ENCODE results near the gene ADAT3.
A peak's percentile ranks its signal among the peaks of the same experiment; 100 is the strongest.

The ADAT3 gene

GRCh38 chr19:1947651-1948209 is 42.5 kb downstream of the ADAT3 start:
- no peak for DNase-seq (ENCODE audit: low read depth)
- no peak overlapping the region for H3K4me3 ChIP-seq (ENCODE audit: control insufficient read depth, low read depth, low read length)
- TF ChIP-seq, protein P1, sequence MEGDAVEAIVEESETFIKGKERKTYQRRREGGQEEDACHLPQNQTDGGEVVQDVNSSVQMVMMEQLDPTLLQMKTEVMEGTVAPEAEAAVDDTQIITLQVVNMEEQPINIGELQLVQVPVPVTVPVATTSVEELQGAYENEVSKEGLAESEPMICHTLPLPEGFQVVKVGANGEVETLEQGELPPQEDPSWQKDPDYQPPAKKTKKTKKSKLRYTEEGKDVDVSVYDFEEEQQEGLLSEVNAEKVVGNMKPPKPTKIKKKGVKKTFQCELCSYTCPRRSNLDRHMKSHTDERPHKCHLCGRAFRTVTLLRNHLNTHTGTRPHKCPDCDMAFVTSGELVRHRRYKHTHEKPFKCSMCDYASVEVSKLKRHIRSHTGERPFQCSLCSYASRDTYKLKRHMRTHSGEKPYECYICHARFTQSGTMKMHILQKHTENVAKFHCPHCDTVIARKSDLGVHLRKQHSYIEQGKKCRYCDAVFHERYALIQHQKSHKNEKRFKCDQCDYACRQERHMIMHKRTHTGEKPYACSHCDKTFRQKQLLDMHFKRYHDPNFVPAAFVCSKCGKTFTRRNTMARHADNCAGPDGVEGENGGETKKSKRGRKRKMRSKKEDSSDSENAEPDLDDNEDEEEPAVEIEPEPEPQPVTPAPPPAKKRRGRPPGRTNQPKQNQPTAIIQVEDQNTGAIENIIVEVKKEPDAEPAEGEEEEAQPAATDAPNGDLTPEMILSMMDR (conservative IDR thresholded peaks at IDR 0.05; ENCODE audit: control insufficient read depth, insufficient read depth, low read depth, low read length) = no peak

DNA sequence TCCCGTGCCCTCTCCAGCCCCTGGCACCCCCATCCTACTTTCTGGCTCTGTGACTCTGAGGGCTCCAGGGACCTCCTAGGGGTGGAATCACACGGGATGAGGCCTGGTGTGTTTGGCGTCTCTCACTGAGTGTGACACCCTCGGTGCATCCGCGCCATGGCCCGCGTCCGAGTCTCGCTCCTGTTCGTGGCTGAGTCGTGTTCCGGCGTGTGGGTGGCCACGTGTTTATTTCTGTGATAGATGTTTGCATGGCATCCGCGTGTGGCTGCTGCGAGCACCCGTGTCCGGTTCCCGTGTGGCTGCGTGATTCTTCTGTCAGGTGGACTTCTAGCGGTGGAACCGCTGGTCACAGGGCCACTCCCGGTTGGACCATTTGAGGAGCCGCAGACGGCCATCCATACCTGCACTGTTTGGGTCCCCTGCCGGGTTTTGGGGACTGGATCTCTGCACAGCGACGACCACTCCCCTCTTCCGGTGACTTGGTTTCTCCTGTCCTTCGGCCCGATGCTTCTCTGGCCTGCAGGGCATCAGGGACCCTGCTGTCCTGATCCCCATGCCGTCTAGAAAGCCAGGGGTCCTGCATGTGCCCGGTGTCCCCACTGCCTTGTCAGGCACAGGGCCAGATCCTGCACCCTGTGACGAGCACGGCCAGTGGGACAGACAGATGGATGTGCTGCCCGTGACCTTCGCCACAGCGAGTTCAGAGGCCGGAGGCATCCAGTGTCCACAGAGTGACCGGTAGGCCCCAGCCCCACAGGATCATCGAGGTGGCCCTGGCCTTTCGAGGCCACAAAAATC is 44.3 kb downstream of the ADAT3 start:
- TF ChIP-seq, protein P1 (conservative IDR thresholded peaks at IDR 0.05; ENCODE audit: control insufficient read depth, insufficient read depth, low read depth, low read length) = no peak
- DNase-seq (ENCODE audit: low read depth) = no peak
- H3K4me3 ChIP-seq (ENCODE audit: control insufficient read depth, low read depth, low read length) = no peak overlapping the region

GRCh38 chr19:1950640-1951039 is 45.4 kb downstream of the ADAT3 start:
- TF ChIP-seq, protein P1 (conservative IDR thresholded peaks at IDR 0.05; ENCODE audit: control insufficient read depth, insufficient read depth, low read depth, low read length) = no peak
- no peak for DNase-seq (ENCODE audit: low read depth)
- no peak overlapping the region for H3K4me3 ChIP-seq (ENCODE audit: control insufficient read depth, low read depth, low read length)

GRCh38 chr19:1952635-1953034 is 47.4 kb downstream of the ADAT3 start:
- TF ChIP-seq, protein P1 (conservative IDR thresholded peaks at IDR 0.05; ENCODE audit: control insufficient read depth, insufficient read depth, low read depth, low read length) = no peak
- H3K4me3 ChIP-seq (ENCODE audit: control insufficient read depth, low read depth, low read length) = no peak overlapping the region
- peak; percentile 49 for DNase-seq (ENCODE audit: low read depth)

GRCh38 chr19:1953037-1953436 is 47.8 kb downstream of the ADAT3 start:
- H3K4me3 ChIP-seq (ENCODE audit: control insufficient read depth, low read depth, low read length) = no peak overlapping the region
- DNase-seq (ENCODE audit: low read depth) = no peak
- TF ChIP-seq, protein P1 (conservative IDR thresholded peaks at IDR 0.05; ENCODE audit: control insufficient read depth, insufficient read depth, low read depth, low read length) = no peak

DNA sequence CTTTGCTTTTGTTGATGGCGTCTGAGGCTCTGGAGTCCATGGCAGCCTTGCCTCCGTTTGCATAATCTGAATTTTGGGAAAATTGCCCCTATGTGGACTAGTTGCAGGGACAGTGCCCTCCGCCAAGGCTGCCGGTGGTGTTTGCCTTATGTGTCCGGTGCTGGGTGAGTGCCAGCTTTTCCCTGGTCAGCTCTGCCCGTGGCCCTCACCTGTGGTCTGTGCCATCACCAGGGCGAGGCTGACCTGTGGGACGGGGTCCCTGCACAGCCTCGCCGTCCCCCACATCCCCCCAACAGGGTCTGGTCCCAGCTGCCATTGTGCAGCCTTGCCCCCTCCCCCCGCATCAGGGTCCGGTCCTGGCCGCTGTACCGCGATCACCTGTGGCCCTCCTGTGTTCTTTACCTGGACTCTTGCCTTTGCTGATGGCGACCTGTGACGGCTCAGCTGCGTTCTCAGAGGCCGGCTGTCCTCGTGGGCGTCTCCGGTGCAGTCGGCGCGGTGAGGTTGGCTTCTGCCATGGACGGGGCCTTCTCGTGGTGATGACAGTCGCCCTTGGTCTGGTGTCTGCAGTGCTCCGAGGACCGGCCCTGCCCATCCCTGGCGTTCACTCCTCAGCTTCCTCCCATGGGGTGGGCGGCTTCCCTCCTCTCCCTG is 48.4 kb downstream of the ADAT3 start:
- no peak overlapping the region for H3K4me3 ChIP-seq (ENCODE audit: control insufficient read depth, low read depth, low read length)
- no peak for DNase-seq (ENCODE audit: low read depth)
- TF ChIP-seq, protein P1 (conservative IDR thresholded peaks at IDR 0.05; ENCODE audit: control insufficient read depth, insufficient read depth, low read depth, low read length) = no peak

All from fibroblast of mammary gland (primary cell).